ENCODE measurements around the gene ADARB2. TPM values are rescaled to one million over a fixed set of nuclear protein-coding genes. Genes with fewer than 3 reads are reported as not detected.
"Not testable (repeated sequence)": the region's sequence is repeated elsewhere in the genome, so short reads cannot be mapped to it uniquely, and the experiment has no call there.

Gene ADARB2
- total RNA-seq, 4 donors from 2014 or later = 8.4 to 23.2 (median 19.6) TPM

GRCh38 chr10:1419796-1420610, 317.3 kb downstream of the ADARB2 start:
- no peaks in the 10 kb centered on the region for H3K9me3 ChIP-seq
- WGBS, 2 donors = 74% methylated on average over 9 of the region's 9 CpGs
- H3K4me1 ChIP-seq = peaks cover 0 to 6% (median 2%) of the 10 kb centered on the region in 4 donors
- no peak for TF ChIP-seq CTCF (IDR thresholded peaks at IDR 0.05)
- no peak for TF ChIP-seq EP300 (IDR thresholded peaks at IDR 0.05)
- TF ChIP-seq POLR2A (IDR thresholded peaks at IDR 0.05) = no peak
- H3K4me3 ChIP-seq = no peak overlapping the region
- peaks cover 0 to 11% of the 10 kb centered on the region in 2 donors for H3K27me3 ChIP-seq
- DNase-seq (ENCODE audit: low spot score in 2 of 2) = no peak
- no peak overlapping the region for H3K27ac ChIP-seq
- no peaks in the 10 kb centered on the region for H3K36me3 ChIP-seq

- Histone ChIP-seq H3K4me3 (no peak overlapping the region), H3K27ac (no peak overlapping the region), H3K36me3 (no peaks in the 10 kb centered on the region), H3K4me1 (peaks cover 0 to 6% (median 2%) of the 10 kb centered on the region in 4 donors), H3K27me3 (peaks cover 0 to 11% of the 10 kb centered on the region in 2 donors), H3K9me3 (no peaks in the 10 kb centered on the region)
- TF ChIP-seq CTCF (IDR thresholded peaks at IDR 0.05) = no peak
- TF ChIP-seq POLR2A (IDR thresholded peaks at IDR 0.05) = no peak
- no peak for TF ChIP-seq EP300 (IDR thresholded peaks at IDR 0.05)
- 88 to 95% methylated on average over 15 to 17 of the region's 17 CpGs for WGBS, 2 donors
- no peak for DNase-seq (ENCODE audit: low spot score in 2 of 2)
Observed at GRCh38 chr10:1418031-1418550, 319.2 kb downstream of the ADARB2 start.

GRCh38 chr10:1417574-1417973, 319.8 kb downstream of the ADARB2 start:
- Histone ChIP-seq H3K4me3 (no peak overlapping the region), H3K27ac (no peak overlapping the region), H3K27me3 (peaks cover 0 to 11% of the 10 kb centered on the region in 2 donors), H3K36me3 (no peaks in the 10 kb centered on the region), H3K9me3 (no peaks in the 10 kb centered on the region), H3K4me1 (peaks cover 0 to 6% (median 2%) of the 10 kb centered on the region in 4 donors)
- DNase-seq (ENCODE audit: low spot score in 2 of 2) = no peak
- WGBS, 2 donors = 92 to 95% methylated on average over 10 of the region's 10 CpGs
- TF ChIP-seq POLR2A (IDR thresholded peaks at IDR 0.05) (no peak), EP300 (IDR thresholded peaks at IDR 0.05) (no peak), CTCF (IDR thresholded peaks at IDR 0.05) (no peak)

GRCh38 chr10:1416456-1417037, 320.8 kb downstream of the ADARB2 start:
- TF ChIP-seq POLR2A (IDR thresholded peaks at IDR 0.05) (no peak), EP300 (IDR thresholded peaks at IDR 0.05) (no peak), CTCF (IDR thresholded peaks at IDR 0.05) (no peak)
- no peaks in the 10 kb centered on the region for H3K9me3 ChIP-seq
- H3K4me1 ChIP-seq = peaks cover 0 to 6% (median 2%) of the 10 kb centered on the region in 4 donors
- no peaks in the 10 kb centered on the region for H3K36me3 ChIP-seq
- no peak for DNase-seq (ENCODE audit: low spot score in 2 of 2)
- peaks cover 0 to 11% of the 10 kb centered on the region in 2 donors for H3K27me3 ChIP-seq
- H3K4me3 ChIP-seq = no peak overlapping the region
- H3K27ac ChIP-seq = no peak overlapping the region
- 92 to 93% methylated on average over 7 to 8 of the region's 8 CpGs for WGBS, 2 donors

- H3K27me3 ChIP-seq = peaks cover 0 to 4% of the 10 kb centered on the region in 2 donors
- no peak overlapping the region for H3K4me3 ChIP-seq
- H3K36me3 ChIP-seq = no peaks in the 10 kb centered on the region
- H3K4me1 ChIP-seq = peaks cover 0 to under 1% (median 0%) of the 10 kb centered on the region in 4 donors
- no peaks in the 10 kb centered on the region for H3K9me3 ChIP-seq
- H3K27ac ChIP-seq = no peak overlapping the region
- DNase-seq (ENCODE audit: low spot score in 2 of 2) = no peak
- no peak for TF ChIP-seq EP300 (IDR thresholded peaks at IDR 0.05)
Observed at GRCh38 chr10:1414893-1415292, 322.4 kb downstream of the ADARB2 start.

- not testable (repeated sequence) for H3K4me3 ChIP-seq; H3K27me3 ChIP-seq; H3K4me1 ChIP-seq; H3K9me3 ChIP-seq; H3K36me3 ChIP-seq; DNase-seq (ENCODE audit: low spot score in 2 of 2); H3K27ac ChIP-seq
- 64 to 66% methylated on average over 7 of the region's 7 CpGs for WGBS, 2 donors
Observed at GRCh38 chr10:1414346-1414745, 323.0 kb downstream of the ADARB2 start.
